Stimulated activated CD8-positive, alpha-beta memory T cell treated with anti-CD3 and anti-CD28 coated beads, Interleukin-15, amount 100 ng/mL, for 4 hours (primary cell): ENCODE measurements around the gene MIER3.

Experiments
- DNase-seq, 2 donors: peaks; one replicate each; pipeline ENCODE4 v3.0.0-alpha.2; 2020; ENCODE audit warnings: low read depth in 2 of 2

MIER3 gene

GRCh38 chr5:56898213-56898612 lies 53.7 kb downstream of the MIER3 start:
- DNase-seq = no peak

- DNase-seq = no peak
Measured at GRCh38 chr5:56896763-56897162, 55.2 kb downstream of the MIER3 start.

- no peak for DNase-seq
Measured at GRCh38 chr5:56893251-56893951, 58.5 kb downstream of the MIER3 start.

- DNase-seq = no peak
Measured at GRCh38 chr5:56881571-56881970, 70.4 kb downstream of the MIER3 start.

GRCh38 chr5:56876327-56876726 lies 75.6 kb downstream of the MIER3 start:
- DNase-seq = no peak

- no peak for DNase-seq
Measured at GRCh38 chr5:56873056-56873455, 78.9 kb downstream of the MIER3 start.

GRCh38 chr5:56871777-56872176 lies 80.1 kb downstream of the MIER3 start:
- DNase-seq = no peak
